Stimulated activated CD4-positive, alpha-beta T cell treated with anti-CD3 and anti-CD28 coated beads, Interleukin-1b, Interleukin-23, amount 100 ng/mL, for 1 hour (primary cell): ENCODE results near the gene MYCBPAP.
A peak's percentile ranks its signal among the peaks of the same experiment; 100 is the strongest.

Experiments used
- DNase-seq, 2 donors: peaks; one replicate each; pipeline ENCODE4 v3.0.0-alpha.2; 2020; ENCODE audit warnings: low read depth in 2 of 2

Gene MYCBPAP

GRCh38 chr17:50556803-50557202 is 48.6 kb downstream of the MYCBPAP start:
- no peak for DNase-seq

GRCh38 chr17:50557630-50558029 is 49.4 kb downstream of the MYCBPAP start:
- DNase-seq: no peak

- DNase-seq: no peak
These were observed 49.9 kb downstream of the MYCBPAP start for GRCh38 chr17:50558091-50558490.

GRCh38 chr17:50558581-50558940 is 50.3 kb downstream of the MYCBPAP start:
- no peak for DNase-seq

GRCh38 chr17:50558941-50559614 is 50.8 kb downstream of the MYCBPAP start:
- no peak for DNase-seq

GRCh38 chr17:50559674-50560184 is 51.5 kb downstream of the MYCBPAP start:
- no peak for DNase-seq

GRCh38 chr17:50560185-50560824 is 52.1 kb downstream of the MYCBPAP start, which contains the start of gene CACNA1G:
Gene CACNA1G (plus strand): TSS chr17:50560715. CDS start chr17:50561460, 745 bp downstream.
- DNase-seq: peak; percentile 62 to 82

GRCh38 chr17:50560931-50561745 is 52.9 kb downstream of the MYCBPAP start:
- DNase-seq: no peak

GRCh38 chr17:50561746-50562141 is 53.5 kb downstream of the MYCBPAP start:
- no peak for DNase-seq

GRCh38 chr17:50562242-50563091 is 54.2 kb downstream of the MYCBPAP start:
- DNase-seq: no peak

GRCh38 chr17:50563092-50563511 is 54.9 kb downstream of the MYCBPAP start:
- no peak for DNase-seq

GRCh38 chr17:50564916-50565315 is 56.7 kb downstream of the MYCBPAP start:
- no peak for DNase-seq

GRCh38 chr17:50565402-50566350 is 57.4 kb downstream of the MYCBPAP start:
- DNase-seq: no peak

GRCh38 chr17:50566886-50567285 is 58.6 kb downstream of the MYCBPAP start:
- no peak for DNase-seq

- DNase-seq: no peak
These were observed 60.4 kb downstream of the MYCBPAP start for GRCh38 chr17:50568659-50569058.

GRCh38 chr17:50569592-50569991 is 61.4 kb downstream of the MYCBPAP start:
- DNase-seq: no peak

GRCh38 chr17:50570032-50570431 is 61.8 kb downstream of the MYCBPAP start:
- no peak for DNase-seq

- DNase-seq: no peak
These were observed 62.3 kb downstream of the MYCBPAP start for GRCh38 chr17:50570528-50570927.

- DNase-seq: no peak
These were observed 63.4 kb downstream of the MYCBPAP start for GRCh38 chr17:50571681-50572080.

GRCh38 chr17:50572541-50572940 is 64.3 kb downstream of the MYCBPAP start:
- DNase-seq: no peak
